Kidney (tissue), 14 donors: ENCODE data around the gene ZSCAN12. TPM values are rescaled to one million over a fixed set of nuclear protein-coding genes. Genes with fewer than 3 reads are reported as not detected.

Experiments
- DNase-seq, 5 donors: peaks; one replicate each; pipeline ENCODE4 v3.0.0-alpha.2; 2013 to 2020
- FAIRE-seq: peaks from 2 replicates; lab custom pipeline; 2012; peaks lifted over from hg19 to GRCh38; lab: Jason Lieb, UNC
- H3K27ac ChIP-seq, 2 donors: one replicate each; pipeline ENCODE4 v1.7.0; 2013; ENCODE audit warnings: low read depth in 2 of 2, low read length in 2 of 2, inconsistent platforms in 1 of 2
- H3K27me3 ChIP-seq: one replicate; pipeline ENCODE4 v1.7.1; 2013; ENCODE audit warnings: low read length, inconsistent platforms; ENCODE audit not compliant: control insufficient read depth, insufficient read depth
- H3K36me3 ChIP-seq, 3 donors: one replicate each; pipeline versions ENCODE4 v1.7.0 to v1.7.1; 2013; ENCODE audit warnings: low read length in 3 of 3, control low read depth in 1 of 3, inconsistent platforms in 1 of 3; ENCODE audit not compliant: insufficient read depth in 3 of 3, control insufficient read depth in 2 of 3
- H3K4me1 ChIP-seq, 3 donors: one replicate each; pipeline versions ENCODE4 v1.7.0 to v1.7.1; 2013; ENCODE audit warnings: low read length in 3 of 3, inconsistent platforms in 1 of 3, low read depth in 1 of 3; ENCODE audit not compliant: control insufficient read depth in 2 of 3, insufficient read depth in 2 of 3
- H3K4me3 ChIP-seq, 3 donors: one replicate each; pipeline versions ENCODE4 v1.7.0 to v1.8.1; 2013; ENCODE audit warnings: low read length in 3 of 3, control low read depth in 1 of 3, inconsistent platforms in 1 of 3
- H3K9ac ChIP-seq, 3 donors: one replicate each; pipeline versions ENCODE4 v1.7.0 to v1.7.1; 2013; ENCODE audit warnings: low read length in 3 of 3, control low read depth in 1 of 3, inconsistent platforms in 1 of 3
- H3K9me3 ChIP-seq, 3 donors: one replicate each; pipeline versions ENCODE4 v1.7.0 to v1.7.1; 2013; ENCODE audit warnings: low read length in 3 of 3, control low read depth in 1 of 3, inconsistent platforms in 1 of 3; ENCODE audit not compliant: control insufficient read depth in 2 of 3, insufficient read depth in 1 of 3
- CTCF ChIP-seq: IDR thresholded peaks from 3 replicates; pipeline ENCODE4 v1.5.1; 2012; ENCODE audit warnings: mild to moderate bottlenecking, moderate library complexity, borderline replicate concordance; ENCODE audit not compliant: insufficient read depth; ENCODE audit errors: extremely low read depth
- intact Hi-C: fragments of 100-400 bp; cut with DNase I; formaldehyde crosslinking; loops from one replicate; pipeline ENCODE4 v1.11.1; 2022
- polyA plus RNA-seq: library from polyadenylated mRNA; stranded (reverse); fragments of 350-450 nt; fragmentation: Illumina TruSeq; extraction: RNeasy Lipid Tissue Mini Kit (QIAGEN cat#74804); gene quantifications from one replicate; pipeline ENCODE4 v1.2.3, GENCODE V29; 2014; ENCODE audit warnings: low read depth, low replicate concordance; ENCODE audit not compliant: insufficient read depth
- total RNA-seq: library from RNA; stranded (reverse); fragmentation: NEBNext Ultra II Directional; extraction: Animal tissue kit (Norgen Biotek cat#: 25700); gene quantifications from one replicate; pipeline ENCODE4 v1.2.1, GENCODE V29; 2021
- donor health status: control.
- donor health status: control.
- donor health status: control.
- donor health status: control.
- donor health status: control.
- donor health status: DM: yes; HTN: yes; CAD: no.
- donor health status: Normal renal cell carcinoma (clear cell type).

ZSCAN12 gene
- total and polyA plus RNA-seq, 2 donors from 2014 or later, result 1.3 to 7.9 TPM

GRCh38 chr6:28383235-28384142 is 16.1 kb downstream of the ZSCAN12 start:
- Histone ChIP-seq H3K36me3 (peaks cover 3 to 15% (median 3%) of the 10 kb centered on the region in 3 donors), H3K4me3 (peak overlapping the region; percentile 71 to 89 (median 82)), H3K4me1 (no peaks in the 10 kb centered on the region), H3K9ac (peak overlapping the region; percentile 11 to 70 (median 67)), H3K27ac (peak overlapping the region; percentile 65 to 78), H3K9me3 (no peaks in the 10 kb centered on the region), H3K27me3 (no peaks in the 10 kb centered on the region)
- intact Hi-C loops, result no loop called here
- TF ChIP-seq CTCF, result peak; percentile 40
- FAIRE-seq, result no peak
- peak; percentile 90 to 95 (median 93) for DNase-seq

DNA sequence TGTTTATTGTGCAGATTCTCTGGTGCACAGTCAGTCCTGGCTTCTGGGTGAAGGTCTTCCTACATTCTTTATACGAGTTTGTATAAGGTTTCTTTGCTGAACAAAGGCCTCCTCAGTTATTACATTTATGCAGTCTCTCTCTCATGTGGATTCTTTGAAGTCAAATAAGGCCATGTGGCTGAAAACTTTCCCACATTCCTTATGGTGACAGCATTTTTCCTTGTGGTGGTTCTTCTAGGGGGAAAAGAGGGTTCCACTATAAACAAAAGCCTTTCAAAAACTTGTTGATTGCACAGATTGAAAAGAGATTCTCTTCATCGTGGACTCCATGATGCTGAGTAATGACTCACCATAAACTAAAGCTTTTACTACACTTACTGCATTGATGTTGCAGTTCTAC is 19.2 kb downstream of the ZSCAN12 start:
- no peak for TF ChIP-seq CTCF
- H3K9ac ChIP-seq, result no peak overlapping the region
- no peaks in the 10 kb centered on the region for H3K27me3 ChIP-seq
- no peaks in the 10 kb centered on the region for H3K9me3 ChIP-seq
- H3K4me3 ChIP-seq, result no peak overlapping the region
- no peak overlapping the region for H3K27ac ChIP-seq
- DNase-seq (no peak), FAIRE-seq (no peak)
- peaks cover 3 to 11% (median 3%) of the 10 kb centered on the region in 3 donors for H3K36me3 ChIP-seq
- no peaks in the 10 kb centered on the region for H3K4me1 ChIP-seq
- intact Hi-C loops, result no loop called here

DNA sequence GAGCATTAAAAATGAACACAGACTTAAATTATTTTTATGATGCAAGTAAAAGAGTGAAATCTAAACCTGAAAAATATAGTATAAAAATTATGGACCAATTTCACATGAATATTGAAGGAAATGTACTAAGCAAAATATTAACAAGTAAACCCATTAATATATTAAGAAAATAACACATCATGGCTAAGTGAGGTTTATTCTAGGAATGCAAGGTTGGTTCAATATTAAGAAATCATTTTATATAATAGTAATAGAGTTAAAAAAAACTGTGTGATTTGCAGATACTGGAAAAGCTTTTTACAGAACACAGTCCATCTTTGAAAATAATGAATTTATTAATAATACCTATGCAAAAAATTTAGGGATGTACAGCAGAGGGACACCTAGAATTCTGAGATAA is 20.9 kb downstream of the ZSCAN12 start:
- no peak for DNase-seq
- Histone ChIP-seq H3K9me3 (no peaks in the 10 kb centered on the region), H3K27ac (no peak overlapping the region), H3K4me1 (no peaks in the 10 kb centered on the region), H3K4me3 (no peak overlapping the region), H3K36me3 (peaks cover 3 to 11% (median 3%) of the 10 kb centered on the region in 3 donors), H3K27me3 (no peaks in the 10 kb centered on the region), H3K9ac (no peak overlapping the region)
- no peak for TF ChIP-seq CTCF
- peak; percentile 58 for FAIRE-seq
- intact Hi-C loops, result no loop called here
